Measurements from ENCODE around the gene RTF2. TPM values are rescaled to one million over a fixed set of nuclear protein-coding genes. Genes with fewer than 3 reads are reported as not detected.

The RTF2 gene
- 85.2 and 86.0 TPM in 2 replicates for total RNA-seq

DNA sequence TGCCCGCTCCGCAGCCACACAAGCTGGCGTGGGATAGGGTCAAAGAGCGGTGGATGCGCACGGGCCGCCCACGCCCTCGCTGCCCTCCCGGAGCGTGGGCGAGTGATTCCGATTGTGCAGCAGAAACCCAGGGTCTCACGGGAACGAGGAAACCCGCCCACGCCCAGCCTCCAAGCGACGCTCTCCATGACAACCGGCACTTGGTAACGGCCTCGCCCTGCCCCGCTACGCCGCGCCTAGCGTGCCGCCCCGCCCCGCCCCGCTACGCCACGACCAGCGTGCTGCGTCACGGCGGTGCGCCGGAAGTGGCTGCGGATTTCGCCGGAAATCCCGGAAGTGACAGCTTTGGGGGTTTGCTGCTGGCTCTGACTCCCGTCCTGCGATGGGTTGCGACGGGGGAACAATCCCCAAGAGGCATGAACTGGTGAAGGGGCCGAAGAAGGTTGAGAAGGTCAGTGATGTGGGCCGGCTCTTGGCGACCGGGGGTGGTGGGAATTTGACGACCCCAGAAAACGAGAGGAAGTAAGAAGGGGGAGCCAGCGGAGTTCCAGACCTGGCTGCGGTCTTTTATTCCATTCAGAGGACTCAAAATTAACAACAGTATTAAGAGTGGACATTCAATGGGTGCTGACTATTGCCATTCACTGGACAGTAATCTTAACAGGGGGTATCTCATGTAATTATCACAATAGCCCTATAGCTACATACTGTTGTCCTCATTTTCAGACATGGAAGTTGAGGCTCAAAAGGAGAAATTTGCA lies at the start of gene RTF2:
RTF2 (plus strand) TSS at position 312 of the 761 bp plus-strand sequence; CDS start at position 383, 71 bp downstream.

GRCh38 chr20:56524444-56524843 lies 56.0 kb downstream of the RTF2 start, which contains the start of gene FAM209A:
Gene FAM209A, plus strand, starts transcription at chr20:56524744. Its CDS starts 65 bp downstream, at chr20:56524809.

GRCh38 chr20:56532946-56533345 lies 64.5 kb downstream of the RTF2 start, which contains the start of gene FAM209B:
Gene FAM209B, plus strand, starts transcription at chr20:56533246. Its CDS starts 96 bp downstream, at chr20:56533342.

Other genes with a start within 250 kb of the RTF2 start
- gene MC3R, start 219.9 kb upstream of the RTF2 start, total RNA-seq, result not detected in 2 replicates
- gene FAM210B, start 109.7 kb upstream of the RTF2 start, total RNA-seq, result 36.4 and 46.1 TPM in 2 replicates
- 5.6 and 5.8 TPM in 2 replicates for gene AURKA, start 76.4 kb upstream of the RTF2 start, total RNA-seq
- 19.2 and 24.7 TPM in 2 replicates for gene CSTF1, start 76.0 kb upstream of the RTF2 start, total RNA-seq
- gene CASS4, start 56.4 kb upstream of the RTF2 start, total RNA-seq, result 0.09 and 0.14 TPM in 2 replicates
- not detected in 2 replicates for gene FAM209A, start 56.1 kb downstream of the RTF2 start, total RNA-seq
- gene FAM209B, start 64.6 kb downstream of the RTF2 start, total RNA-seq, result not detected in 2 replicates
- gene TFAP2C, start 160.7 kb downstream of the RTF2 start, total RNA-seq, result under 0.01 TPM in 1 of 2 replicates, not detected in the other